Activated CD4-positive, CD25-positive, alpha-beta regulatory T cell treated with anti-CD3 and anti-CD28 coated beads, Interleukin-2, amount 50 U/mL, for 16 hours (primary cell): ENCODE results near the gene CEP85L.

Experiments
- DNase-seq: peaks from one replicate; pipeline ENCODE4 v3.0.0-alpha.2; 2020; ENCODE audit warnings: low read depth, low spot score

The CEP85L gene

DNA sequence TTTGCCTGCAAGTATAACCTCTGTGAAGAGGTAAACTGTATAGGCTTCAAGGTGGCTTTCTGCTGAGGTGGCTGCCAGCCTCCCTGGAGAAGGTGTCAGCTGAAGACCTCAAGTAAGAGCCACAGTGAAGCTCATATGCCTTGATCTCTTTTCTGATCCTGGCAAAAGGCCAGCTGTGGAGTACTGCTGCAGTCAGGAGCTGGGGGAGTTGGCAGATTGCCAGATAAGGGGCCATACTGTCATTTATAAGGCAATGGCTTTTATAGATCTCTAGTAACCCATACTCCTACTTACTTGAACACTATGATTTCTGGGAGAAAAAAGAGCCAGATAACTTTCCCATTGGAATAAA, 8.8 kb upstream of the CEP85L start:
- DNase-seq, result no peak

DNA sequence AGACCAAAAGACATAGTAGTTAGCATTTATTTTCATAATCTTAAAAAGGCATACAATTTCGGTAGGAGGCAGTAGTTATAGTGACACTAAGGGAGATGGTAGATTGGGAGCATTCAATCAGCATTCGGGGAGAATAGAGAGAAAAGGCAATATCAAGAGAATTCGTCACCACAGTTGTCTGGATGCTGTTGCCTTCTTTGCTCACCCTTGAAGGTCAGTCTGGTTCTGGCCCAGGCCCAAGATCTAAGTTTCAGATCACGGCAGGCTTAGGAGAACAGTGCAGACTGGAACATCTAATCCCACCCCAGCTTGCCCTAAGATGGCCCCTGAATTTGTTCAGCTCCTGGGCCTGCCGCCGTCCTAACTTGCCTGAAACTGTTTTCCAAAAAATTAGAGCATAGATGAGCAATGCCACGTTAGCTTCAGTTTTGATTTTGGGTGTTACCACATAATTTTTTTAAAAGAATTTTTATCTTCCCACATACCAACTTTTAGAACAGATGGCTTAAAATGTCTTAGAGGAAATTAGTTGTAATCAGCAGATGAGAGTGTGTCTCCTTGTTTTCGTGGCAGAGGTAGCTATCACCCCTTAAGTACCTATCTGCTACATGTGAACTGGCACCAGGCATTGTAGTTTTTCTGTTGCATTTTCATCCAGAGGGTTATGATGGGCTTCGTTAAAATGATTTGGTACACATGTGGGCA, 8.3 kb upstream of the CEP85L start:
- no peak for DNase-seq

DNA sequence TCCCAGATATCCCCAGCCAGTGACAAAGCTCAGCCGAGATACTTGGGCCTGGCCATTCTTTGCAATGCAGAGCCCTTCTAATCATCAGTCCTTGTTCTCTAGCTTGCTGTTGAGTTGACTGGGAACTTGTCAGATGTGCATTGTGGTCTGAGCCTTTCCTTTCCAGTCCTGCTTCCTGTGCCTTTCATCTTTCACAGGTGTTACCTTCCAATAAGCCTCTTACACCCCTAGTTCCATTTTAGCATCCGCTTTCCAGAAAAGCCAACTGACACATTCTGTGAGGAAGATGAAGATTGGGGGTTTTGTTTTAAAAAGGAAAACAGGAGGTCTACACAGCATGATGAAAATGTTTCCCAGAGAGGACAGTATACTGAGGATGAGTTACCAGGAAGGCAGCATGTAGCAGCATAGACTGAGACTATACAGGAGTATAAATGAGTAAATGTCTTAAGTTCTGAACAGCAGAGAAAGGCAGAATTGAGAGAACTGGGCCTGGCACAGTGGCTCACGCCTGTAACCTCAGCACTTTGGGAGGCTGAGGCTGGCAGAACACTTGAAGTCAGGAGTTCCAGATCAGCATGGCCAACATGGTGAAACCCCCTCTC, 5.6 kb upstream of the CEP85L start:
- no peak for DNase-seq

DNA sequence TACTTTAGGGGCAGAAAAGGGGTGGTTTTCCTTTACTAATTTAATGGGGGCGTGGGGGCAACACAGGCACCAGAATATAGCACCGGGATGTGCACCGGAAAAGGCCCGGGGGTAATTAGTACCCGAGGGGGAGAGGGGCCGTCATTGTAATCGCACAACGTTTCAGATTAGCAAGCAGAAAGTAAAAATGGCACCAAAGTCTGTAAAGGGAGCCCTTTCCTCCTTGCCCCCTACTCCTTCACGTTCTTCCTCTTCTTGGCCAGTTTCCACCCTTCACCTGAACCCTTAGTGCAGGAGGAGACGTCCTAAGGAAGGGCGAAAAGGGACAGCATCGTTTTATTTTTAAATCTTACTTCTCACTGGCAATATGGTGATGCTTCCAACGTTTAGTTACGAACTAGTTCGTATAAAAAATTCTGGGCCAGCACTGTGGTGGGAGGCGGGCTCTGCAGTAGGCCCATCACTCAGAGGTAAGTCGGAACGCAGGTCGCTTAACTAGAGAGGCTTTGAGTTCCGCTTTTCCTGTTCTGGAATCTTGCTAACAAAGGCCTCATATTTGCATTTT, 742 bp upstream of the CEP85L start:
- no peak for DNase-seq

DNA sequence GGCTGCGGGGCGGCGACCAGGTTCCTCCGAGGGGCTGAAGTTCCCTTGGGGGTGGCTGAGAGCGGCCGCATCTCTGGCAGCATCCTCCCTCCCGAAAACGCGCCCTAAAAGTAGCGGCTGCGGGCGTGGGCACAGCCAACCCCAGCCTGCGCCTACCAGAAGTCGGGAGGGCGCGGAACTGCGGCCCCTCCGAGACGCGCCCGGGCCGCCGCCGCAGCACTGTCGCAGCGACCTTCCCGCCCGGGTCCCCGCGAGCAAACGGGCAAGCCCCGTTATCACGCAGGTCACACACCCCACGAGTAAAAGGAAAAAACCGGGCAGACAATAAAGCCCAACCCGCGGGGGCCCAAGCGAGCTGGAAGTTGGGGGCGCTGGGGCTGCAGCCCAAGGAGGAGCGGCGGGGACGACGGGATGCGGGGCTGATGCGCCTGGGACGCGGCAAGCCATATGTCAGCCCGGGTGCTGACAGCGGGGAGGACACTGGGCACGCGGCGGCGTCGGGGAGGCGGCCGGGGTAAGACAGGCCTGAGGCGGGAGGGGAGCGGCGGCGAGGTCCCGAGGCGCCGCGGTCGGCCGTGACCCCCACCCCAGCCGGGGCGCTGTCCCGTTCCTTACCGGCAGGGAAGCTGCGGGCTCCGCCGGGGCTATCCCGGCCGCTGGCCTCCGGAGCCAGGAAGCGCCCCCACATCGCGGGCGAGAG, 659 bp downstream of the CEP85L start:
- no peak for DNase-seq

DNA sequence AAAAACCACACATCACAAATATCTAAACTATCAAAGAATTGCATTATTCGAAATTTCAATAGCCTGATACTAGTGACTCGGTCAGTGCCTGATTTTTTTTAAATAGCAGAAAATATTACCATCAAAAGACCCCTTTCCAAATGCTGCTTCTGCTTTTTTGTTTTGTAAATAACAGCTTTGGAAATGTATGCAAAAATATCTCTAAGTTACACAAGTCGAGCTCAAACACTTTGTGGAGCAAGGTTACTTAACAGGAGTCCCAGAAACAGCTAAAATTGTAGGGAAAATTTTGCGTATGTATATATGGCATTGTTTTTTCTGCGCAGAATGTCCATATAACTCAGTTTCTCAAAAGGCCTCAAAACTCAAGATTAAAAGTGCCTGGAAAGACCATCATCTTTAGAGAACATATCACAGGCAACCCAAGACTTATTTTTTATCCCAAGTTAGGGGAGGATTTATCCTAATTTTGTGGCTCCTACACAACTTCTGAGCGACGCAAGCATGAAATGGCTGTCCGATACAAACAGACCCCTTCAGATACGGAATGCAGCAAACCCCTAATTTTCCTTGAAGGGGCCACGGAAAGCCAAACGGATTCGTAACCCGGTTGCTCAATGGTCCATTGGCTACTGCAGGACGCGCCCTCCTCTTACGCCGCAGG, 1.3 kb downstream of the CEP85L start:
- no peak for DNase-seq

DNA sequence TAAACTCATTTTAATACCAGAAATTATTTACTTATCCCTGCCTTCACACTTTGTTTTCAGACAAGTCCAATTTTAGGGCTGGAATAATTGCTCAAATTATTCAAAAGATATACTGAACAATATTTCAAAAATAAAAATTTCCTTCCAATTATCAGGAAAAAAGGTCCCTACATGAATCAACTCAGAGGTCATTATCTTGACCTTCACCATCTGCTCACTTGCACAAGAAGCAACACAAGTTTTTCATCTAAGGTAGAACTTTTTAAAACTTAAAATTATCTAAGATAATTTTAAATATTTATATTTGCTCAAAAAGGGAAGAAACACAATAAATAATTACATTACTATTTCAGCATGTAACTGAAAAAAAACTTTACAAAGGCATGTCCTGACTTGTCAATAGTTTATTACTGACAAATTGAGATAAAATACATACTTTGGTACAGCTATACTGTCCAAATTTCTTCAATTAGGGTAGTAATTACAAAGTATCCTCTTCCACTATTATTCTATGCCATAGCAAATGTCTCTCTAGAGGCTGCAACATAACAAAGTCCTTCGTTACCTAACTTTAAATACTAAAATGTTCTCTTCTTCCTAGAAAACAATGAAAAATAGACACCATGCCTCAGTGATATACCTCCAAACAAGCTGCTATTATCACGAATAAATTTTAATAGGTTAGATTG, 2.4 kb downstream of the CEP85L start:
- DNase-seq, result no peak

DNA sequence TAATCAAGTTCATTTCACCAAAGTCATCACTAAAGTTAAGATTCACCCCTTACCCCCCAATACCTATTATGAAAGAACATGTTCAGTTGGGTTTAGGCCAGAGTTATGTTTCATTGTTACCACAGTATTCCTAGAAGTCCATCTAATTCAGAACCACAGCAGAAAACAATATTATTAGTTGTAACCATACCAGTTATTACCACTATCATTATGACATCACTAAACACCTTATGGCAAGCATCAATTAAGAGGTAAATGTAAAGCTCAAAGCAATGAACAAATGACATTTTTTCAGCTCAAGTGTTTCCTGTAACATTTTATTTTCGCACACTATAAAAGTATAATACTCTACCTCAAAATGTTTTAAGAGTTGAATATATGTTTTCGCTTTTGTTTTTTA, 4.4 kb downstream of the CEP85L start:
- DNase-seq, result no peak

DNA sequence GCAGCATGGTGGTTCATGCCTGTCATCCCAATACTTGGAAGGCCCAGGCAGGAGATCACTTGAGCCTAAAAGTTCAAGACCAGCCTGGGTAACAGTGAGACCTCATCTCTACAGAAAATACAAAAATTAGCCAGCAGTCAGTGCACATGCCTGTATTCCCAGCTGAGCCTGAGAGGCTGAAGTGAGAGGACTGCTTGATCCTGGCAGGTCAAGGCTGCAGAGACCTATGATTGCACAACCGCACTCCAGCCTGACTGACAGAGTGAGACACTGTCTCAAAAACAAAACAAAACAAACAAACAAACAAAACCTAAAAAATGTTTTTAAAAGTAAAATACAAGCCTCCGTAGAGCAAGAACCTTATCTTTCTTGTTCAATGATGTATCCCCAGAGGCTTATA, 6.0 kb downstream of the CEP85L start:
- no peak for DNase-seq

DNA sequence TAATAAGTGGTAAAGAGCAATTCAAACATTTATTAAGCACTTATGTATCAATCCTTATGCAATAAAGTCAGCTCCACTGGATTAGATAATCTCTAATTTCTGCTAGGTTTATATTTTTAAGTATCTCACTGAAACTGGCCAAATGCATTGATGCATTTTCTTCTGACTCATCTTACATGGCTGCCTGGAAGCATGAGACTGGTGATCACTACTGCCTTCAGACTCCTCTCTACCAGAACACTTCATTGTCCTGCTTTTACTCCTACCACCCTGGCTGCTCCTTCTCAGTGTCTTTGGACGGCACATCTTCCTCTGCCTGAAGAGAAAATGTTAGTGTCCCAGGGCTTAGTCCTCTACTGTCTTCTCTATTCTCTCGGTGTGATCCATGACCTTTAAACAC, 7.4 kb downstream of the CEP85L start:
- no peak for DNase-seq

DNA sequence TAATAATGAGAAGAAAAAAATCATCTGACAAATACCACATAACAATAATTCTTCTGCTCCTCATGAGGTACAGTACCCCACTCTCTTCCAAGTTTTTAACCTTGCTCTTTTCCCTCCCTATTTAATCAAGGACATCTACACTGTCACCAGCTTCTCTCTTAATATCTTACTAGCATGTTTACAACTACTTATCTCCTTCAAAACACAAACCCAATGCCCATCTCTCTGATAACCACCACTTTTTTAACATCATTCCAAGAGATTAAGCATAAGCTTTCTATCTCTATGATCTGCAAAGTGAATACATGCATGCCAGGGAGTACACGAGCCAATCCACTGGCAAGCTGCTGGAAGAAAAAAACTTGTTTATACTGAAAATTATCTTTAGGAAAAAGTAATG, 10.3 kb downstream of the CEP85L start:
- no peak for DNase-seq

DNA sequence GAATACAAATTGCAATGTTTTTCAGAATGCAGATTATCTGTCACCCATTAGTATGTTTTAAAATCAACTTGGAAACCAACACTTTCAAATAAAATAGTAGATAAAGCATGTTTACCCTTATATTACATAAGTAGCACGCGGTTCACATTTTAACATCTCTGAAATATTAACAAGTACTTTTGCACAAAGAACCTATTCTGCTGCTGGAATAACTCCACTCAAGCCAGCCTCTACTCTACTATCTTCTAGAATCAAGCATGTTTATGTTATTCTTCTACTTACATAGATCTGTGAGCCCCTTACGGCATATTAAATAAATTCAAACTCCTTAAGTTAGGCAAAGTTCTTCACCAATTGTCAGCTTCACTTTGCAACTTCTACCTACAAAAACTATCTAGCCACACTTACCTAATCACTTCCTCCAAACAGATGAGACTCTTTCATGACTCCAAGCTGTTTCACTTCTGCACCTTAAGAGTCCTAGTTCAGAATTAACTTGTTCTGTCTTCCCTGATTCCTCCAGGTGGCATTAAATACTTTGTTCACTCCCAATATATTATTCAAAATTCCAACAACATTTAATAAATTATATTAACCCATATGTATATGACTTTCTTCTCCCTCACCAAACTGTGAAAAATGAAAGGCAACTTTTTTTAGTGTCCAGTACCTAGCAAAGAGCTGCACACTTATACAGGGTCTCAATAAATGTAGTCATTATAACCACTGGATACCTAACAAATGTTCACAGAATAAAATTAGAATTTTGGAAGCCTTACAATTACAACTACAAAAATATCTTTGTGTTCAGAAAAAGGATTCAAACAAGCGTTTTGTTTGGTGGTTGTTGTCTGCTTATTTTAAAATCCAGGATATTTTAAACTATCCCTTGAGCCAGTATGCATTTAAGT, 12.1 kb downstream of the CEP85L start:
- no peak for DNase-seq

DNA sequence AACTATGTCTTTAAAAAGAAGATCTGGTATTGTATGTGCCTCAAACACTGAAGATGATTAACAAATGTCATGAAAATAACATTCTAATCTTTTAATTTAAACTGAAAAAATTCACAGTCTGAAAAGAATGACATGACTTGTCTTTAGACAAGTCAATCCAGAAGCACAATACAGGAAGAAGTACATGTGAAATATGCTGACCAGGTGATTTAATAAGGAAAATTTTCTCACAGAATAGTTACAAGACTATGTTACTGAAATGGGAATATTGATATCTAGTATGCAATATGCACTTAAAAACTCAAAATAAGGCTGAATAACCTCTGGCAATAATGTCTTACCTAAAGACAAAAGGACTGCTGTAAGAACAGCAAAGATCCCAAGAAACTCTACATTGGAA, 13.1 kb downstream of the CEP85L start:
- no peak for DNase-seq

DNA sequence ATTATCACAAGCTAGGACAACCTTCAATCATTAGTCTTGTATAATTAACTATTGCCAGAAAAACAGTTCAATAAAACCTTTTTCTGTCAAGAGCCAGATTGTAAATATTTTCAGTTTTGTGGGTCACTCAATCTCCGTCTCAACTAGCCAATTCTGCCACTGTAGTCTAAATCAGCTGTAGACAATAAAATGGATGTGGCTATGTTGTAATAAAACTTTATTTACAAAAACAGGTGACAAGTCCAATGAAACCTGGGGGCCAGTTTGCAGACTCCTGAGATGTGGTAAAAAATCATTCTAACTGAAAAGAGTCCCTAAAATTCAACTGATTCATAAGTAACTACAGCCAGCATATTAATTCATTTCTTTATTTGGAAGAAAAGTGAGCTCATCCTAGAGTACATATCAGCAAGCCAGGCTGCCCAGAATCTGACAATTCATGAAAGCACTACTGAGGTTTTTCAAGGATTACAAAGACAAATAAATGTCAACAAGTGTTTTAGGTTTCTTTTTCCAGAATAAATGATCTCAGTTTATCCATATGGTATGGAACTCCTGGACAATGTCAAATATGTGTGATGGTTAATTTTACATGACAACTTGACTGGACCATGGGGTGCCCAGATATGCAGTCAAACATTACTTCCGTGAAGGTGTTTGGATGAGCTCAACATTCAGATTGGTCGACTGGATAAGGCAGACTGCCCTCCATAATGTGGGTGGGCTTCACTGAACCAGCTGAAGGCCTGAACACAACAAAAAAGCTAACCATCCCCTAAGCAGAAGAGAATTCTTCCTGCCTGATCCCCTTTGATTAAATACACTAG, 15.3 kb downstream of the CEP85L start:
- DNase-seq, result no peak

DNA sequence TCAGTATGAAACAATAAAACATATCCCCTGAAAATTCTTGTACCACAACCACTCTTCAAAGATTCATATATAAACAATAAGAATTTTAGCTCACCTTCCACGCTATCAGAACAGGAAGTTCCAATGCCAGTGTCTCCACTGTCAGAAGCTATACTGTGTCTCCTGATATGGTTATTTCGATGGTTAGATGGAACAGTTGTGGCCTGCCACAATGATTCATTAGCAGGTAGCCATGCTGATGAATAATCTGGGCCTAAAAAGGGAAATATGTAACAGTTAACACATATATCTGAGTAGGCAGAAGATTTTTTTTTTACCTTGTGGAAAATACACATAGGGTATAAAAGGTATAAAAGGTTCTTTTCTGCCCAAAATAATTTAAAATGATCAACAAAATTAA, 19.0 kb downstream of the CEP85L start:
- DNase-seq, result no peak

DNA sequence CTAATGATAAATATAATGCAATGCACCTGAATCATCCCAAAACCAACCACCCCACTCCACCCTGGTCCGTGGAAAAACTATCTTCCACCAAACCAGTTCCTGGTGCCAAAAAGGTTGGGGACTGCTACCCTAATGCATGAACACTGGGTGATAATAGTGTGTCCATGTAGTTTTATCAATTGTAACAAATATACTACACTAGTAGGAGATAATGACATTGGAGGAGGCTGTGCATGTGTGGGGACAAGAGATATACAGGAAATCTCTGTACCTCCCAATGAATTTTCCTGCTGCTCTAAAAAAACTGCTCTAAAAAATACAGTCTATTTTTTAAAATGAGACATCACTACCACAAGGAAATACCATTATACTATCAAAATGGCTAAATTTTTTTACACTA, 20.5 kb downstream of the CEP85L start:
- DNase-seq, result no peak

DNA sequence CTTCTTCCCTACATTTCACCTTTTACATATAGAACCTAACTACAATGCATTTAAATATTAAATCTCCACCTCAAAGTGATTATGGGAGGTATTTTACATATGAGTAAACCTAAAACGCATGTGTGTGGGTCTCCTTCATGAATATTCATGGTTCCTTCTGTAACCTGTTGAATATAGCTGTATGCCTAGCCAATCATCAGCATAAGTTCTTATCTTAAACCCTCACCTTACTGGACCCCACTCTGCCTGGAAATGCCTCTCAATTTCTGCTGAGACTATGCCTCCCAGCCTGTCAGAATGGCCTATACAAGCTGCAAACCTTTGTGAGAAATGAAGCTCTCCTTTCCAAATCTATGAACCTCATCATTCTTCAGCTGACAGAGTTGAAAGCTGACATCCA, 21.3 kb downstream of the CEP85L start:
- DNase-seq, result no peak

DNA sequence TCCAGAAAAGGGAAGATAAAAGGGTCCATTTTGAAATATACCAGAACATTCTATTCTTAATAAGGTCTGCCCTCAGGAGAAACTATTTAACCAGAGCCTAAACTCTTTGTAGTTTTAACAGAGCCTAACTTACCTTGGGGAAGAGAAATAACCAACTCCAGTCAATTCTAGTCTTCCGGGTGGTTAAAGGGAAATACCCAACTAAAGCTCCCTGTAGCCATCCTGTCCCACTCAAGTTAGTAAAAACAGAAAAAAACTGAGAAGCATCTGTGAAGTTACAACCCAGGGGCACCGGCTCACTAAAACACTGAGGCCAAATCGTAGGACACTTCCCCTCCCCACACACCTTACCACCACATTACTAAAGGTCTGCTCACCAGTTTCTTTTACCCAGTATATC, 23.7 kb downstream of the CEP85L start:
- no peak for DNase-seq

DNA sequence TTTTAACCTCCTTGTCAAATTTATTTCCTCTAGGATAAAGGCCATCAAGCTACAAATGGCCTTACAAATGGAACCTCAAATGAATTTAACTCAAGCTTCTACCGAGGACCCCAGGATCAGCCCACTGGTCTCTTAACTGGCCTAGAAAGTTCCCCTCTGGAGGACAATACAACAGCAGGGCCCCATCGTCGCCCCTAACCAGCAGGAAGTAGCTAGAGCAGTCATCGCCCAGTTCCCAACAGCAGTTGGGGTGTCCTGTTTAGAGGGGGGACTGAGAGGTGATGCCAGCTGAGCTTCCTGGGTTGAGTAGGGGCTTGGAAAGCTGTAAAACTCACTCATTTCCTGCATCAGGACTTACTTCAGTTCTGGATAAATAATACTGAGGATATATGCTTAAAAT, 25.6 kb downstream of the CEP85L start:
- no peak for DNase-seq
